Parathyroid adenoma (tissue), 2 donors: ENCODE measurements around the gene NDUFS1.
A peak's percentile ranks its signal among the peaks of the same experiment; 100 is the strongest.
"Not testable (repeated sequence)": the region's sequence is repeated elsewhere in the genome, so short reads cannot be mapped to it uniquely, and the experiment has no call there.

Source experiments
- H2AFZ ChIP-seq: fragments of 300-600 bp; sonication (generic); one replicate; pipeline ENCODE4 v1.7.0; 2017; ENCODE audit warnings: antibody characterized with exemption, mild to moderate bottlenecking
- H3K27ac ChIP-seq: fragments of 300-600 bp; sonication (generic); one replicate; pipeline ENCODE4 v1.7.0; 2017
- H3K27me3 ChIP-seq: fragments of 300-600 bp; sonication (generic); one replicate; pipeline ENCODE4 v1.7.0; 2017; ENCODE audit warnings: low read length; ENCODE audit not compliant: control insufficient read depth, insufficient read depth
- H3K36me3 ChIP-seq: fragments of 300-600 bp; sonication (generic); one replicate; pipeline ENCODE4 v1.7.0; 2017; ENCODE audit warnings: low read length; ENCODE audit not compliant: control insufficient read depth, insufficient read depth
- H3K4me1 ChIP-seq: fragments of 300-600 bp; sonication (generic); one replicate; pipeline ENCODE4 v1.7.0; 2017; ENCODE audit warnings: control low read depth
- H3K4me2 ChIP-seq: fragments of 300-600 bp; sonication (generic); one replicate; pipeline ENCODE4 v1.7.0; 2017; ENCODE audit warnings: low read length
- H3K4me3 ChIP-seq: fragments of 300-600 bp; sonication (generic); one replicate; pipeline ENCODE4 v1.7.0; 2017; ENCODE audit warnings: low read depth, low read length
- H3K79me2 ChIP-seq: fragments of 300-600 bp; sonication (generic); one replicate; pipeline ENCODE4 v1.7.0; 2017; ENCODE audit warnings: control low read depth
- H3K9ac ChIP-seq: fragments of 300-600 bp; sonication (generic); one replicate; pipeline ENCODE4 v1.7.0; 2017; ENCODE audit warnings: mild to moderate bottlenecking
- H3K9me3 ChIP-seq: fragments of 300-600 bp; sonication (generic); one replicate; pipeline ENCODE4 v1.7.0; 2017; ENCODE audit warnings: low read length; ENCODE audit not compliant: control insufficient read depth
- CTCF ChIP-seq: fragments of 300-600 bp; sonication (generic); IDR thresholded peaks from one replicate; pipeline ENCODE4 v1.7.0; 2017; ENCODE audit warnings: antibody characterized with exemption, mild to moderate bottlenecking
- donor health status: primary hyperparathyroidism.

NDUFS1 gene

GRCh38 chr2:206158563-206159345 is 490 bp downstream of the NDUFS1 start:
- H3K27ac ChIP-seq, result peak overlapping the region; percentile 93
- H3K4me2 ChIP-seq, result peak overlapping the region; percentile 94
- no peaks in the 10 kb centered on the region for H3K36me3 ChIP-seq
- H3K4me3 ChIP-seq, result peak overlapping the region; percentile 91
- peak overlapping the region; percentile 89 for H2AFZ ChIP-seq
- peaks cover 48% of the 10 kb centered on the region for H3K79me2 ChIP-seq
- H3K27me3 ChIP-seq, result no peaks in the 10 kb centered on the region
- TF ChIP-seq CTCF, result no peak
- peak overlapping the region; percentile 81 for H3K9ac ChIP-seq
- H3K4me1 ChIP-seq, result peaks cover 14% of the 10 kb centered on the region
- H3K9me3 ChIP-seq, result no peaks in the 10 kb centered on the region

GRCh38 chr2:206157014-206157413 is 2.2 kb downstream of the NDUFS1 start:
- H3K9ac ChIP-seq, H3K27ac ChIP-seq, H3K9me3 ChIP-seq, H3K36me3 ChIP-seq, H3K4me3 ChIP-seq, H3K27me3 ChIP-seq, H2AFZ ChIP-seq: not testable (repeated sequence)
- H3K4me2 ChIP-seq, result peak overlapping the region; percentile 94
- peaks cover 14% of the 10 kb centered on the region for H3K4me1 ChIP-seq
- H3K79me2 ChIP-seq, result peaks cover 55% of the 10 kb centered on the region

GRCh38 chr2:206154197-206154596 is 5.0 kb downstream of the NDUFS1 start:
- H3K79me2 ChIP-seq, result peaks cover 59% of the 10 kb centered on the region
- H3K4me2 ChIP-seq, result no peak overlapping the region
- no peak overlapping the region for H3K4me3 ChIP-seq
- H2AFZ ChIP-seq, result no peak overlapping the region
- no peak for TF ChIP-seq CTCF
- H3K36me3 ChIP-seq, result no peaks in the 10 kb centered on the region
- H3K9ac ChIP-seq, result no peak overlapping the region
- no peak overlapping the region for H3K27ac ChIP-seq
- H3K9me3 ChIP-seq, result no peaks in the 10 kb centered on the region
- H3K27me3 ChIP-seq, result no peaks in the 10 kb centered on the region
- peaks cover 8% of the 10 kb centered on the region for H3K4me1 ChIP-seq

- TF ChIP-seq CTCF, result no peak
- H3K36me3 ChIP-seq, result no peaks in the 10 kb centered on the region
- H3K9ac ChIP-seq, result no peak overlapping the region
- no peak overlapping the region for H3K27ac ChIP-seq
- no peaks in the 10 kb centered on the region for H3K27me3 ChIP-seq
- H3K4me2 ChIP-seq, result no peak overlapping the region
- H3K79me2 ChIP-seq, result peaks cover 27% of the 10 kb centered on the region
- H3K9me3 ChIP-seq, result no peaks in the 10 kb centered on the region
- no peak overlapping the region for H3K4me3 ChIP-seq
- no peak overlapping the region for H2AFZ ChIP-seq
- no peaks in the 10 kb centered on the region for H3K4me1 ChIP-seq
These were observed 8.6 kb downstream of the NDUFS1 start for GRCh38 chr2:206150631-206151030.

- Histone ChIP-seq H3K36me3 (no peaks in the 10 kb centered on the region), H3K4me3 (no peak overlapping the region), H3K27me3 (no peaks in the 10 kb centered on the region), H3K4me1 (no peaks in the 10 kb centered on the region), H3K4me2 (no peak overlapping the region), H3K27ac (no peak overlapping the region), H3K79me2 (peaks cover 22% of the 10 kb centered on the region), H3K9ac (no peak overlapping the region), H2AFZ (no peak overlapping the region), H3K9me3 (no peaks in the 10 kb centered on the region)
- TF ChIP-seq CTCF, result no peak
These were observed 9.1 kb downstream of the NDUFS1 start for GRCh38 chr2:206150168-206150567.
